IMR-90 (cell line): ENCODE measurements around the gene FLYWCH1. TPM values are rescaled to one million over a fixed set of nuclear protein-coding genes. Genes with fewer than 3 reads are reported as not detected.

Source experiments
- ATAC-seq: fragments of 200-7000 bp; cut with Tn5 transposase; 2 replicates; pipeline ENCODE4 v1.9.1; 2020; ENCODE audit warnings: low read depth, mild to moderate bottlenecking, moderate library complexity
- BruUV-seq: library from RNA; stranded (reverse); fragments of 400-500 nt; replicated peaks from 2 replicates; lab custom pipeline; 2021; lab: Mats Ljungman, UMichigan
- CTCF ChIA-PET: fragments of 300-600 bp; formaldehyde crosslinking; extraction: SDS; loops from one replicate; lab custom pipeline; 2021; ENCODE audit warnings: antibody characterized with exemption; lab: Yijun Ruan, JAX
- POLR2A ChIA-PET: fragments of 300-600 bp; sonication (Branson Sonifier 250); formaldehyde crosslinking; loops from one replicate; lab custom pipeline; 2022; ENCODE audit warnings: antibody characterized with exemption; ENCODE audit not compliant: unreplicated experiment; lab: Charles Lee
- DNase-seq: peaks from one replicate; pipeline ENCODE4 v3.0.0; 2013
- H2AFZ ChIP-seq: replicated peaks from 2 replicates; pipeline ENCODE3; 2013; ENCODE audit warnings: low read length, mild to moderate bottlenecking; ENCODE audit not compliant: poor library complexity
- H2AK5ac ChIP-seq: 2 replicates; pipeline ENCODE4 v1.6.1; 2013; ENCODE audit warnings: low read depth, low read length, inconsistent platforms
- H2AK9ac ChIP-seq: replicated peaks from 2 replicates; pipeline ENCODE3; 2013; ENCODE audit warnings: mild to moderate bottlenecking, low read depth, low read length, moderate library complexity; ENCODE audit not compliant: poor library complexity
- H2BK120ac ChIP-seq: 2 replicates; pipeline ENCODE4 v1.6.1; 2013; ENCODE audit warnings: low read depth, low read length, inconsistent platforms
- H2BK15ac ChIP-seq: 3 replicates; pipeline ENCODE4 v1.6.1; 2013; ENCODE audit warnings: low read depth, low read length, inconsistent platforms
- H2BK20ac ChIP-seq: 2 replicates; pipeline ENCODE4 v1.6.1; 2013; ENCODE audit warnings: low read depth, mild to moderate bottlenecking, inconsistent platforms, low read length, moderate library complexity
- H2BK5ac ChIP-seq: 2 replicates; pipeline ENCODE4 v1.6.1; 2013; ENCODE audit warnings: mild to moderate bottlenecking, low read depth, low read length, inconsistent platforms; ENCODE audit not compliant: poor library complexity, severe bottlenecking
- H3K14ac ChIP-seq: replicated peaks from 2 replicates; pipeline ENCODE4 v1.6.1; 2013; ENCODE audit warnings: low read depth, low read length, inconsistent platforms
- H3K18ac ChIP-seq: 2 replicates; pipeline ENCODE4 v1.6.1; 2013; ENCODE audit warnings: low read depth, low read length, control low read depth
- H3K23ac ChIP-seq: 2 replicates; pipeline ENCODE4 v1.6.1; 2013; ENCODE audit warnings: low read depth, low read length, inconsistent platforms
- H3K27ac ChIP-seq: 2 replicates; pipeline ENCODE4 v1.5.1; 2013; ENCODE audit warnings: mild to moderate bottlenecking, control low read depth, low read length; ENCODE audit not compliant: insufficient read depth
- H3K27me3 ChIP-seq: 2 replicates; pipeline ENCODE4 v1.6.1; 2013; ENCODE audit warnings: low read length; ENCODE audit not compliant: control insufficient read depth, insufficient read depth
- H3K36me3 ChIP-seq: 2 replicates; pipeline ENCODE4 v1.6.1; 2013; ENCODE audit warnings: low read length, mixed read lengths; ENCODE audit not compliant: control insufficient read depth, insufficient read depth
- H3K4ac ChIP-seq: 2 replicates; pipeline ENCODE4 v1.6.1; 2013; ENCODE audit warnings: low read depth, low read length, inconsistent platforms
- H3K4me1 ChIP-seq: 2 replicates; pipeline ENCODE4 v1.6.1; 2013; ENCODE audit warnings: low read length, mixed read lengths; ENCODE audit not compliant: control insufficient read depth, insufficient read depth
- H3K4me2 ChIP-seq: 2 replicates; pipeline ENCODE4 v1.6.1; 2013; ENCODE audit warnings: low read depth, mild to moderate bottlenecking, control low read depth, low read length, moderate library complexity
- H3K4me3 ChIP-seq: 2 replicates; pipeline ENCODE4 v1.5.1; 2013; ENCODE audit warnings: low read depth, mild to moderate bottlenecking, control low read depth, low read length, moderate library complexity; ENCODE audit not compliant: insufficient read depth
- H3K56ac ChIP-seq: 2 replicates; pipeline ENCODE4 v1.6.1; 2013; ENCODE audit warnings: low read length, inconsistent platforms; ENCODE audit not compliant: insufficient read depth; ENCODE audit errors: extremely low read depth
- H3K79me1 ChIP-seq, 2 experiments: 2 replicates each; pipeline ENCODE4 v1.6.1; 2013; ENCODE audit warnings: low read length in 2 of 2, inconsistent platforms in 1 of 2, low read depth in 1 of 2
- H3K9ac ChIP-seq: 2 replicates; pipeline ENCODE4 v1.6.1; 2013; ENCODE audit warnings: low read depth, low read length, control low read depth
- H3K9me1 ChIP-seq: 2 replicates; pipeline ENCODE4 v1.6.1; 2013; ENCODE audit warnings: low read length, inconsistent platforms; ENCODE audit not compliant: insufficient read depth
- H3K9me3 ChIP-seq: 2 replicates; pipeline ENCODE4 v1.6.1; 2013; ENCODE audit warnings: low read length; ENCODE audit not compliant: control insufficient read depth, insufficient read depth
- H4K20me1 ChIP-seq: 2 replicates; pipeline ENCODE4 v1.6.1; 2013; ENCODE audit warnings: low read length, inconsistent platforms; ENCODE audit not compliant: insufficient read depth
- H4K5ac ChIP-seq: 2 replicates; pipeline ENCODE4 v1.6.1; 2013; ENCODE audit warnings: mild to moderate bottlenecking, low read depth, low read length, control low read depth
- H4K8ac ChIP-seq, 2 experiments: 2 replicates each; pipeline ENCODE4 v1.6.1; 2013; ENCODE audit warnings: low read depth in 2 of 2, low read length in 2 of 2, control low read depth in 1 of 2, inconsistent platforms in 1 of 2
- H4K91ac ChIP-seq: 2 replicates; pipeline ENCODE4 v1.6.1; 2013; ENCODE audit warnings: low read depth, low read length, inconsistent platforms; ENCODE audit not compliant: insufficient read depth
- BHLHE40 ChIP-seq: fragments of 150-350 bp; IDR thresholded peaks from 2 replicates; pipeline ENCODE4 v1.6.1; 2016; ENCODE audit warnings: mild to moderate bottlenecking, low read depth, low read length
- CEBPB ChIP-seq: IDR thresholded peaks from 2 replicates; pipeline ENCODE4 v1.6.1; 2012; ENCODE audit warnings: low read depth, low read length, improper control_type of control experiment
- CHD1 ChIP-seq: IDR thresholded peaks from 2 replicates; pipeline ENCODE4 v1.6.1; 2012; ENCODE audit warnings: low read depth, low read length, improper control_type of control experiment
- MAFK ChIP-seq: IDR thresholded peaks from 2 replicates; pipeline ENCODE4 v1.6.1; 2012; ENCODE audit warnings: low read depth, low read length, improper control_type of control experiment
- MAZ ChIP-seq: IDR thresholded peaks from 2 replicates; pipeline ENCODE4 v1.6.1; 2012; ENCODE audit warnings: low read depth, mild to moderate bottlenecking, low read length, improper control_type of control experiment, moderate library complexity, borderline replicate concordance
- MXI1 ChIP-seq: IDR thresholded peaks from 2 replicates; pipeline ENCODE4 v1.6.1; 2012; ENCODE audit warnings: low read depth, mild to moderate bottlenecking, low read length, moderate library complexity, borderline replicate concordance
- NFE2L2 ChIP-seq: fragments of 150-350 bp; IDR thresholded peaks from 2 replicates; pipeline ENCODE4 v1.6.1; 2016; ENCODE audit warnings: low read depth, mild to moderate bottlenecking, low read length
- POLR2A ChIP-seq: IDR thresholded peaks from 2 replicates; pipeline ENCODE4 v1.6.1; 2012; ENCODE audit warnings: mild to moderate bottlenecking, low read depth, low read length
- RAD21 ChIP-seq: IDR thresholded peaks from 2 replicates; pipeline ENCODE4 v1.6.1; 2012; ENCODE audit warnings: low read length, improper control_type of control experiment
- RCOR1 ChIP-seq: IDR thresholded peaks from 2 replicates; pipeline ENCODE4 v1.6.1; 2012; ENCODE audit warnings: mild to moderate bottlenecking, low read length, improper control_type of control experiment; ENCODE audit not compliant: insufficient replicate concordance
- RFX5 ChIP-seq: IDR thresholded peaks from 2 replicates; pipeline ENCODE4 v1.8.0; 2012; ENCODE audit warnings: low read depth, mild to moderate bottlenecking, low read length, moderate library complexity
- SMC3 ChIP-seq: fragments of 150-350 bp; IDR thresholded peaks from 2 replicates; pipeline ENCODE4 v1.6.1; 2016; ENCODE audit warnings: low read depth, mild to moderate bottlenecking, antibody characterized with exemption, low read length, moderate library complexity
- WGBS, 2 experiments: methylation state at CpG; one replicate each; pipeline versions ENCODE4 v1.1.5 to v1.1.7; 2013; ENCODE audit warnings: missing lambda C conversion rate in 2 of 2; ENCODE audit not compliant: insufficient read length in 1 of 2; ENCODE audit errors: extremely low coverage in 2 of 2; 5-methylcytosine and 5-hydroxymethylcytosine counted together
- dilution Hi-C: fragments of 300-500 bp; cut with HindIII; formaldehyde crosslinking; loops from one replicate; pipeline ENCODE4 v1.14.3; 2018; ENCODE audit warnings: low sequenced_read_pairs; ENCODE audit not compliant: unreplicated experiment
- in situ Hi-C: fragments of 300-500 bp; cut with MboI; formaldehyde crosslinking; loops from 3 replicates; pipeline ENCODE4 v1.14.3; 2019; ENCODE audit warnings: low sequenced_read_pairs, inconsistent platforms, mixed read lengths
- intact Hi-C: fragments of 100-400 bp; cut with micrococcal nuclease; formaldehyde crosslinking; loops from 2 replicates; pipeline ENCODE4 v1.10.0; 2022
- polyA plus RNA-seq, 3 experiments: library from polyadenylated mRNA; depleted of rRNA; stranded (reverse); fragments of >200 nt; gene quantifications; 2 replicates each; pipeline ENCODE4 v1.2.3, GENCODE V29; 2012; ENCODE audit warnings: low replicate concordance in 1 of 3
- total RNA-seq: library from RNA; depleted of rRNA; stranded (reverse); fragments of >200 nt; gene quantifications from 2 replicates; pipeline ENCODE4 v1.2.3, GENCODE V29; 2012
- TF ChIP-seq, protein P1 (sequence below): conservative IDR thresholded peaks from 2 replicates; pipeline ENCODE4 v1.5.1; 2012; ENCODE audit warnings: mild to moderate bottlenecking, low read depth, low read length, improper control_type of control experiment
- TF ChIP-seq, protein P2 (sequence below): fragments of 150-350 bp; IDR thresholded peaks from 2 replicates; pipeline ENCODE4 v1.6.1; 2016; ENCODE audit warnings: low read depth, mild to moderate bottlenecking, low read length, moderate library complexity, borderline replicate concordance

FLYWCH1 gene
- total and polyA plus RNA-seq, 2 of the 4 experiments (the other 2 are of a cell fraction) = 14.3 to 25.2 TPM

DNA sequence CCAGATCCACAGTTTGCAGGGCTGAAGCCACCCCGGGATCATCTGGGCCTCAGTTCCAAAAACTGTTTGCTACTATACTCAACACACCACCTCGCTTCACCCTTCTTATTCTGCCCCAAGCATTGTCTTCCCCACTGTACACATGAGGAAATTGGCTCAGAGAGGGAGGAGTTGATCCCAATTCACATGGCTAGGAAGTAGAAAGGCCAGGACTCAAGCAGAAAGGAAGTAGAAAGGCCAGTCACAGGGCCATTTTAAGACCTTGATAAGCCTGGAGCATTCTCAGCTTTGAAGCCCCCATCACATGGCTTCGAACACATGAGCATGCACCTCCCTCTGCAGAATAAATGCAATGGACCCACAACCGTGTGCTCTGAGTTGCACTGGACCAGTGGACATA lies 46.1 kb upstream of the FLYWCH1 start:
- no peak overlapping the region for H2BK120ac ChIP-seq
- in situ Hi-C loops (no loop called here), dilution Hi-C loops (no loop called here), intact Hi-C loops (no loop called here)
- ATAC-seq (no peak), DNase-seq (no peak)
- H3K56ac ChIP-seq = no peak overlapping the region
- peaks cover 4% of the 10 kb centered on the region for H3K9me3 ChIP-seq
- H2BK15ac ChIP-seq = no peak overlapping the region
- H2AK5ac ChIP-seq = no peak overlapping the region
- no peaks in the 10 kb centered on the region for H3K79me1 ChIP-seq
- ChIA-PET CTCF (no interaction called here), POLR2A (no interaction called here)
- TF ChIP-seq MAFK (no peak), MAZ (no peak), CEBPB (no peak), RFX5 (no peak), CHD1 (no peak), RAD21 (no peak), BHLHE40 (no peak), SMC3 (no peak), RCOR1 (no peak), POLR2A (no peak), MXI1 (no peak), NFE2L2 (no peak)
- TF ChIP-seq, protein P1, sequence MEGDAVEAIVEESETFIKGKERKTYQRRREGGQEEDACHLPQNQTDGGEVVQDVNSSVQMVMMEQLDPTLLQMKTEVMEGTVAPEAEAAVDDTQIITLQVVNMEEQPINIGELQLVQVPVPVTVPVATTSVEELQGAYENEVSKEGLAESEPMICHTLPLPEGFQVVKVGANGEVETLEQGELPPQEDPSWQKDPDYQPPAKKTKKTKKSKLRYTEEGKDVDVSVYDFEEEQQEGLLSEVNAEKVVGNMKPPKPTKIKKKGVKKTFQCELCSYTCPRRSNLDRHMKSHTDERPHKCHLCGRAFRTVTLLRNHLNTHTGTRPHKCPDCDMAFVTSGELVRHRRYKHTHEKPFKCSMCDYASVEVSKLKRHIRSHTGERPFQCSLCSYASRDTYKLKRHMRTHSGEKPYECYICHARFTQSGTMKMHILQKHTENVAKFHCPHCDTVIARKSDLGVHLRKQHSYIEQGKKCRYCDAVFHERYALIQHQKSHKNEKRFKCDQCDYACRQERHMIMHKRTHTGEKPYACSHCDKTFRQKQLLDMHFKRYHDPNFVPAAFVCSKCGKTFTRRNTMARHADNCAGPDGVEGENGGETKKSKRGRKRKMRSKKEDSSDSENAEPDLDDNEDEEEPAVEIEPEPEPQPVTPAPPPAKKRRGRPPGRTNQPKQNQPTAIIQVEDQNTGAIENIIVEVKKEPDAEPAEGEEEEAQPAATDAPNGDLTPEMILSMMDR = no peak
- TF ChIP-seq, protein P2, sequence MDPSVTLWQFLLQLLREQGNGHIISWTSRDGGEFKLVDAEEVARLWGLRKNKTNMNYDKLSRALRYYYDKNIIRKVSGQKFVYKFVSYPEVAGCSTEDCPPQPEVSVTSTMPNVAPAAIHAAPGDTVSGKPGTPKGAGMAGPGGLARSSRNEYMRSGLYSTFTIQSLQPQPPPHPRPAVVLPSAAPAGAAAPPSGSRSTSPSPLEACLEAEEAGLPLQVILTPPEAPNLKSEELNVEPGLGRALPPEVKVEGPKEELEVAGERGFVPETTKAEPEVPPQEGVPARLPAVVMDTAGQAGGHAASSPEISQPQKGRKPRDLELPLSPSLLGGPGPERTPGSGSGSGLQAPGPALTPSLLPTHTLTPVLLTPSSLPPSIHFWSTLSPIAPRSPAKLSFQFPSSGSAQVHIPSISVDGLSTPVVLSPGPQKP = no peak
- no CpG with 5 or more reads among the region's 4 CpGs for WGBS, 2 experiments
- H3K36me3 ChIP-seq = no peaks in the 10 kb centered on the region
- H3K23ac ChIP-seq = no peak overlapping the region
- H3K4ac ChIP-seq = no peak overlapping the region
- H4K20me1 ChIP-seq = no peaks in the 10 kb centered on the region
- H3K4me1 ChIP-seq = peaks cover 3% of the 10 kb centered on the region
- H3K9me1 ChIP-seq = no peaks in the 10 kb centered on the region
- H4K8ac ChIP-seq = no peak overlapping the region
- H3K27me3 ChIP-seq = no peaks in the 10 kb centered on the region
- H3K9ac ChIP-seq = no peak overlapping the region
- no peak overlapping the region for H2BK5ac ChIP-seq
- no peak overlapping the region for H2AFZ ChIP-seq
- H2AK9ac ChIP-seq = no peak overlapping the region
- H3K4me2 ChIP-seq = no peak overlapping the region
- H3K14ac ChIP-seq = no peak overlapping the region
- no peak overlapping the region for H2BK20ac ChIP-seq
- no peak overlapping the region for H4K91ac ChIP-seq
- no peak overlapping the region for H3K27ac ChIP-seq
- BruUV-seq = no TSS peak
- H4K5ac ChIP-seq = no peak overlapping the region
- no peak overlapping the region for H3K4me3 ChIP-seq
- no peak overlapping the region for H3K18ac ChIP-seq
